Progenitor cell of endocrine pancreas (in vitro differentiated cells): ENCODE measurements around the gene ZNF221. TPM values are rescaled to one million over a fixed set of nuclear protein-coding genes. Genes with fewer than 3 reads are reported as not detected.
A peak's percentile ranks its signal among the peaks of the same experiment; 100 is the strongest.

ENCODE experiments used
- DNase-seq: peaks from one replicate; pipeline ENCODE4 v3.0.0; 2021; ENCODE audit warnings: low spot score; ENCODE audit not compliant: unreplicated experiment
- H3K27ac Mint-ChIP-seq: 2 replicates; pipeline ENCODE4 v1.8.0; 2021; ENCODE audit warnings: mild to moderate bottlenecking, moderate library complexity, mixed read lengths
- H3K27me3 Mint-ChIP-seq: 2 replicates; pipeline ENCODE4 v1.8.0; 2021; ENCODE audit warnings: mixed read lengths
- H3K36me3 Mint-ChIP-seq: 2 replicates; pipeline ENCODE4 v1.8.0; 2022; ENCODE audit warnings: mixed read lengths; ENCODE audit not compliant: insufficient read depth
- H3K4me1 Mint-ChIP-seq: 2 replicates; pipeline ENCODE4 v1.8.0; 2021; ENCODE audit warnings: low read depth, mixed read lengths
- H3K4me3 Mint-ChIP-seq: 2 replicates; pipeline ENCODE4 v1.8.0; 2021; ENCODE audit warnings: low read depth, mild to moderate bottlenecking, moderate library complexity, mixed read lengths
- H3K9me3 Mint-ChIP-seq: 2 replicates; pipeline ENCODE4 v1.8.0; 2021; ENCODE audit warnings: low read depth, mixed read lengths
- CTCF ChIP-seq: fragments of 200-600 bp; sonication (generic); IDR thresholded peaks from one replicate; pipeline ENCODE4 v1.5.0; 2021; ENCODE audit warnings: antibody characterized with exemption, mild to moderate bottlenecking; ENCODE audit not compliant: unreplicated experiment
- total RNA-seq: library from RNA; stranded (reverse); gene quantifications from 2 replicates; pipeline ENCODE4 v1.2.1, GENCODE V29; 2021

The ZNF221 gene
- total RNA-seq, 1 donor from 2014 or later: 14.8 TPM

GRCh38 chr19:43928820-43929219 lies 22.2 kb upstream of the ZNF221 start:
- Mint-ChIP-seq H3K27ac (no peak overlapping the region), H3K36me3 (peaks cover 43% of the 10 kb centered on the region)

GRCh38 chr19:43934055-43934984 lies 16.7 kb upstream of the ZNF221 start:
- DNase-seq: no peak
- Mint-ChIP-seq H3K27ac (peak overlapping the region; percentile 96), H3K27me3 (peaks cover 4% of the 10 kb centered on the region), H3K4me1 (peaks cover 9% of the 10 kb centered on the region), H3K4me3 (peak overlapping the region; percentile 90), H3K9me3 (peaks cover 7% of the 10 kb centered on the region), H3K36me3 (peaks cover 14% of the 10 kb centered on the region)
- TF ChIP-seq CTCF: peak; percentile 7

More at GRCh38 chr19:43928820-43929219, 22.2 kb upstream of the ZNF221 start:
- no peak for TF ChIP-seq CTCF
- H3K27me3 Mint-ChIP-seq: no peaks in the 10 kb centered on the region
- no peak for DNase-seq
- H3K4me1 Mint-ChIP-seq: peaks cover 5% of the 10 kb centered on the region
- H3K4me3 Mint-ChIP-seq: no peak overlapping the region
- no peaks in the 10 kb centered on the region for H3K9me3 Mint-ChIP-seq

GRCh38 chr19:43934985-43935708 lies 15.9 kb upstream of the ZNF221 start, which contains the start of gene ZNF45:
ZNF45 (minus strand) TSS chr19:43935282; CDS start chr19:43922185, 13,097 bp downstream.
- Mint-ChIP-seq H3K4me1 (peaks cover 9% of the 10 kb centered on the region), H3K27me3 (peaks cover 4% of the 10 kb centered on the region), H3K27ac (peak within 1 kb of the TSS; percentile 96), H3K4me3 (peak within 1 kb of the TSS; percentile 90), H3K9me3 (peaks cover 10% of the 10 kb centered on the region), H3K36me3 (peaks cover 8% of the 10 kb centered on the region)
- peak; percentile 75 for DNase-seq
- no peak for TF ChIP-seq CTCF

- H3K4me3 Mint-ChIP-seq: peak overlapping the region; percentile 90
These were observed 14.8 kb upstream of the ZNF221 start for GRCh38 chr19:43936188-43936587.

More at GRCh38 chr19:43936188-43936587, 14.8 kb upstream of the ZNF221 start:
- H3K27ac Mint-ChIP-seq: no peak overlapping the region
- TF ChIP-seq CTCF: no peak
- H3K9me3 Mint-ChIP-seq: peaks cover 10% of the 10 kb centered on the region
- peaks cover 5% of the 10 kb centered on the region for H3K36me3 Mint-ChIP-seq
- no peak for DNase-seq
- H3K27me3 Mint-ChIP-seq: peaks cover 4% of the 10 kb centered on the region
- peaks cover 9% of the 10 kb centered on the region for H3K4me1 Mint-ChIP-seq
